NT2/D1 (cell line): ENCODE measurements around the gene TSHZ1.

Experiments used
- SUZ12 ChIP-seq: IDR thresholded peaks from 2 replicates; pipeline ENCODE4 v1.6.1; 2011; ENCODE audit not compliant: insufficient read length, insufficient read depth; ENCODE audit errors: extremely low read depth
- YY1 ChIP-seq: IDR thresholded peaks from 2 replicates; pipeline ENCODE4 v1.6.1; 2011; ENCODE audit not compliant: insufficient read length, insufficient read depth
- ZNF274 ChIP-seq: IDR thresholded peaks from 2 replicates; pipeline ENCODE4 v1.6.1; 2011; ENCODE audit warnings: mild to moderate bottlenecking, low read depth, low read length

DNA sequence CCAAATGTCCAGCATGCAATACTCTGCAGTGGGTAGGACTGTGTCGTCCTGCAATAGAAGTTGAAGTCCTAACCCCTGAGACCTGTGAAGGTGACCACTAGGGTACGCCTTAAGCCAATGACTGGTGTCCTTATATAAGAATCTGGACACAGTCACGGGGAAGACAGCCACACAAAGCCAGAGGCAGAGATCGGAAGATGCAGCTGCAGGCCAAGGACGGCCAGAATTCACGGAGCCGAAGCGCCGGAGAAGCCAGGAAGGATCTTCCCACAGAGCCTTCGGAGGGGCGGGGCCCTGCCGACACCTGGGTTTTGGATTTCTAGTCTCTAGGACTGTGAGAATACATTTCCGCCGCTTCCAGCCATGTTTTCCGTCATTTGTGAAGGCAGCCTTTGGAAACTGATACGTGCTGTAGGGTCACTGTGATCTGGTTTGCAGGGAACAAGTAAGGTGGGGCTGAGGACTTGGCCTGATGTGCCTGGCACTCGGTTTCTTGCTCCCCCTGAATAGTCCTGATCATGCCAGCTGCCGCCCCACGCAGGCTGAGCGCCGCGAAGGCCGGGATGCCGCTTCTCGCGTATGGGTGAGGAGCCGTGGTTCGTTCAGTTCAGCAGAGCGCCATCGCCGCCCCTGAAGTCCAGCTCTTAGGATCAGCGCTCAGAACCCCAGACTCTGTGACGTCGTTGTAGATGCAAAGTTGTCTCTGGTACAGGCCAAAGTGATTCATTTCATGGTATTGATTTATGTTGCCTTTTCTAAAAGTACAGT lies 40.4 kb upstream of the TSHZ1 start:
- TF ChIP-seq ZNF274 (no peak), YY1 (no peak), SUZ12 (no peak)
